Activated CD4-positive, alpha-beta T cell treated with anti-CD3 and anti-CD28 coated beads, Interleukin-2, amount 50 U/mL, for 1 hour (primary cell): ENCODE data around the gene NSG2.
"Not testable (repeated sequence)": the region's sequence is repeated elsewhere in the genome, so short reads cannot be mapped to it uniquely, and the experiment has no call there.

Experiments used
- DNase-seq: peaks from one replicate; pipeline ENCODE4 v3.0.0-alpha.2; 2020

NSG2 gene

DNA sequence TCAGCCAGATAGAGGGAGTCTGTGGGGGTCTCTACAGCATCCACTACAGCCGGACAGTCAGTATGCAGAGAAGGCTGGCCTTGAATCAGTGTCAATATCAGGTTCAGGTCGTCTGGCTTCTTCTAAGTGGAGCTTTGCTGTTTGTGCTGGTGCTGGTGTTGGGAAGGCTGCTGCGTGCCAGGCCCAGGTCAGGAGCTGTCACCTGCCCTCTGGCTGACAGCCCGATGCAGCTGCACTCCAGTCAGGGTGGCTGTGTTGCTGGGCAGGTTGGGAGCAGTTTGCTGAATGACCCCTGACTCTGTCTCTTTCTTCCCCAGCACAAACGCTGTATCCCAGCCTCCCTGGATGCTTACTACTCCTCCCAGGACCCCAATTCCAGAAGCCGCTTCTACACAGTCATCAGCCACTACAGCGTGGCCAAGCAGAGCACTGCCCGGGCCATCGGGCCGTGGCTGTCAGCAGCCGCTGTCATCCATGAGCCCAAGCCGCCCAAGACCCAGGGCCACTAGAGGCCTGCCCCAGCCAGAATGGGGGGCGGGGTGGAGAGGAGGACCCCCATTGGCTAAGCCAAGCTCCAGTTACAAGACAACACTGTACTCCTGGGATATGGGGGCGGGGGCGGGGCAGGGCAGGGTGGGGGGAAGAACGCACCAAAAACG lies 61.6 kb downstream of the NSG2 start:
- no peak for DNase-seq

DNA sequence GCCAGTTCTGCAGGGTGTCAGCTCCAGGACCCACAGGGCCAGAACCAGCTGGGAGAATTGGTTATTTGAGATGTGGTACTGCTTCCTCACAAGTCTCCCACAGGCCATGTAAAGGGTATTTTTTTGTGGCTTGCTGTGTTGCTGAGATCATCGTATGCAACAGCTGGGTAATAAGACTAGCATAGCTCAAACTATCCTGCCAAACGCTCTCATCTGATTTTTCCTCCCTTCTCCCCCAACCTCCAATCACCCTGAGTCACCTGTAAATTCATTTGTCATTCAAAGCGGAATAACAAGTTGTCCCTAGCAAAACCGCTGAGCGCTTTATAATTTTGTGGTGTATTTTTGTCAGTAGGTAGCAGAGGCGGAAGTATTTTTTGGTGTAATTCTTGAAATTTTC lies 63.2 kb downstream of the NSG2 start:
- no peak for DNase-seq

DNA sequence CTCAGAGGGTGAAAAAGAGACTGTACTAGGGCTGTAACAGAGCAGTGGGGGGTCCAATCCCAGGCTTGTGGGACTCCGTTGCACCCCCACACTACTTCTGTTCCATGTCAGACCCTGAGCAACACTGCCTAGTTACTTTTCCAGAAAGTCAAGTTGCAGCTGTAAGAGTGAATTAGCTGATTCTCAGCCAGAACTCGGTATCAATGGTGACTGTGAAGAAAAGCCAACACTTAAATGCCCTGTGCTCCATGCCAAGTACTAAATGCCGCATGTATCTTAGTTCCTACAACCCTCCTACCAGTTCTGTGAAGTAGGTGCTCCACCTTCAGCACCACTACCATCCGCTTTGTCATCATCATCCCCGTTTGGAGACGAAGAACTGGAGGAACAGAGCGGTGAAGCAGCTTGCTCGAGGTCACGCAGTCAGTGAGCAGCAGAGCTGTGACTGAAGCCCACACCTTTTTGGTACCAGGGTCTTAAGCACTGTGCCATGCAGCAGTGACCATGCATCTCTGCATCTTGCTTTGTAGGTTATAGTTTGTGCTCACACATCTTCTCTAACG lies 64.3 kb downstream of the NSG2 start:
- no peak for DNase-seq

GRCh38 chr5:174110310-174110709 lies 64.8 kb downstream of the NSG2 start:
- no peak for DNase-seq

GRCh38 chr5:174111287-174111973 lies 65.9 kb downstream of the NSG2 start:
- DNase-seq: no peak

DNA sequence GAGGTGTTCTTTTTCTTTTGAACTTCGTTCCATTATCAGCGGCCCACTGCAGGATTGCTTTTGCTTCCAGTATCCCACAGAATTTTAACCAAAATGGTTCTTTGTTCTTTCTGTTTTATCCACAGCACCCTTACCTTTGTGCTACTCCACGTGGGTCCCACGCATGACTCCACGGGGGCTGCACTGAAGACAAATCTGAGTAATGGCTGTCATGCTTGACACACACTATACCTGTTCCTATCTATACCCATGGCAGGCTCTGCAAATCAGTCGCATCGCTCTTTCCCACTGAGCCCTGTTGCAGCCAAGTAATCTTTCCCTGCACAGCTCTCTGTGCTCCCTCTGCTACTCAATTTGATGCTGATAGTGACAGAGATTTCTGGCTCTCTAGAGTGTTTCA lies 69.7 kb downstream of the NSG2 start:
- no peak for DNase-seq

GRCh38 chr5:174118823-174119467 lies 73.4 kb downstream of the NSG2 start:
- no peak for DNase-seq

DNA sequence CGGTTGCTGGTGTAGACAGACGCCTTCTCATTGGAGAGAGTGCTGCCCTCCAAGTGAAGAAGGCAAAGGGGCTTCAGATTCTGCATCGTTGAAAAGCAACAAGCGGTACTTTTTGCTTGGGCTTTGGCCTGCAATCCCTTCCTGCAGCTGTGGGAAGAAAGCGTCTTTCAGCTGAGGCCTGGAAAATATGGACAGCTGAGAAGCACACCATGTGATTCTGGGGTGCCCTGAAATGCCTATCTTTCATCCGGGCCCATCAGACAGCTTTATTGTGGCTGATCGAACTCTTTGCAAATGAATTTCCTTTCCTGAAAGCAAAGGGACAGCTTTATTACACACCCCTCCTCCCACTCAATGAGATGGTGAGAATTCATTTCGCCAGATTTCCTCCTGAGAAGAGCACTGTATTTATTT lies 74.0 kb downstream of the NSG2 start:
- no peak for DNase-seq

- no peak for DNase-seq
Measured at GRCh38 chr5:174120401-174121005, 75.0 kb downstream of the NSG2 start.

GRCh38 chr5:174134545-174134944 lies 89.0 kb downstream of the NSG2 start:
- no peak for DNase-seq

DNA sequence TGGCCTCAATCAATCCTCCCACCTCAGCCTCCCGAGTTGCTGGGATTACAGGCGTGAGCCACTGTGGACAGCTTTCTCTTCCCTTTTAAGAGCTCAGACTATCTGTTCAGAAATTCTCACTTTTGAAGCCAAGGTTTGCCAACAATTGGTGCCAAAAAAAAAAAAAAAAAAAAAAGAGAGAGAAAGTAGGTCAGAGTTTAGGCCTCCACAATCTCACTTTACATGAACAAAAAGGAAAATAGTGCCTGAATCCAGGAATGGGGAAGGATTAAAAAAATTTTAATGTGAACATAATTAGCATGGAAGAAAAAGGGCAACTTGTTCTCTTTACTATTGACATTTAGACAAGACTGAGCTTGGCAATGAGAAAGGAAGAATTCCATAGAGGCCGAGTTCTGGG lies 94.1 kb downstream of the NSG2 start:
- no peak for DNase-seq

DNA sequence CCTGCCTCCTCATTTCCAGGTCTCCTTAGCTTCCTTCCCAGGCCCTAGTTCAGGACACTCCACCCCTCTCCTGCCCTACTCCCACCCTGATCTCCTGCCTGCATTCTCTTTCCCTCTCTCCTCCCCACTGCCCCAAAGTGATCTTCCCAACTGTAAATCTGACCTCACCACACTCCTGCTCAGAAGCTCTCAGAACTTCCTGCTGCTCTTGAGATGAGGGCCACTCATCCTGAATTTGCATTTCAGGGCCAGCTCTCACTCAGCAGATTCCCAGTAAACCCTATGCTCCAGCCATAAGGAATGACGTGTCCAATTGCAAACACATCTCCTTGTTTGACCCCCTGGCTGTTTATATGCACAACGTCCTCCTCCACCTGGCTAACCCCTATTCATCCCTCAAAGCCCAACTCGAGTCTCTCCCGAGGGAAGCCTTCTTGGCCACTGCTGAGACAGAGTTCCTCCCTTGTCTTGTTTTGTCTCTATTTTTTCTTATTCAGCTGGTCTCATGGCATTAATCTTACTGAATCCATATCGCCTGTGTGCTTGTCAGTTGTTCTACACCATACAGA lies 95.0 kb downstream of the NSG2 start:
- DNase-seq: no peak

DNA sequence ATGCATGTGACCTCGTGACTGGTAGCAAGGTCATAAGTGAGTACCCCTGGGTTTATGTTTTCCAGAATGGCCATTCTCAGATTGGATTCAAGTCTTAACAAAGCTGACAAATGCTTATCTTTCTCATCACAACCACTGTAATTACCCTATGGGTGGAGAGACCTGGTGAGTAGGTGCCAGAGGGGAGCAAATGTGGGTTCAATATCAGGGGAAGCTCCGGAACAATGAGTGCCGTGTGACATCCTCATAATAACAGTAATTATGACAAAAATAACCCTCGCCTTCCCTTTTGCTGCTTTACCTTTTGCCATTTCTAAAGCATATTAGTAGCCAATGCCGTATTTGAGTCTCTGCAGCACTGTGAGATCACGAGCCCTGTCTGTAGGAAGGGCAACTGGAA lies 95.9 kb downstream of the NSG2 start:
- no peak for DNase-seq

DNA sequence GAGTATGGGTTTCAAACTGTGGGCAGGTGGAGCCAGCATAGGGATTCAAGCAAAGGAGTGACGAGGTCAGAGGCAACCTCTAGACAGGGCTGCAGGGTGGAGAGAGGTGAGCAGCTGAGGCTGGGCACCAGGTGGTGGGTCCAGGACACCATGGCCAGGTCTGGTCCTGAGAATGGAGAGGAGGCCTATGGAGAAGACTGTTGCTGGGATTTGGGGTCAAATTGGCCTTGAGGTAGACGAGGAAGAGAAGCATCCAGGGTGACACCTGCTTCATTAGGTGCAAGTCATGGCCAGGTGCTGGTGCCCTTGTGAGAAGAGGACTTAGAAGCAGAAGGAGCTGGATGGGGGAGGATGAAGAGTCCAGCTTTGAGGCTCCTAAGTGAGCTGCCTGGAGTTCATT lies 99.6 kb downstream of the NSG2 start:
- no peak for DNase-seq

GRCh38 chr5:174145821-174146220 lies 100.3 kb downstream of the NSG2 start:
- no peak for DNase-seq

GRCh38 chr5:174146556-174146955 lies 101.0 kb downstream of the NSG2 start:
- DNase-seq: no peak

DNA sequence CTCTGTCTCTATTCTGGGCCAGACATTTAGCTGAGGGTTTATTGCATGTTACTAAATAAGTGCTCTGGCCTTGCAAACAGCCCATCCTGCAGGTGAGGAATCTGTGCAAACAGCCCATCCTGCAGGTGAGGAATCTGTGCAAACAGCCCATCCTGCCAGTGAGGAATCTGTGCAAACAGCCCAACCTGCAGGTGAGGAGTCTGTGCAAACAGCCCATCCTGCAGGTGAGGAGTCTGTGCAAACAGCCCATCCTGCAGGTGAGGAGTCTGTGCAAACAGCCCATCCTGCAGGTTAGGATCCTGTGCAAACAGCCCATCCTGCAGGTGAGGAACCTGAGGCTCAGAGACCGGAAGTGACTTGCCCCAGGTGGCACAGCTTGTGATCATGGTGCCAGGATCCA lies 101.5 kb downstream of the NSG2 start:
- not testable (repeated sequence) for DNase-seq

DNA sequence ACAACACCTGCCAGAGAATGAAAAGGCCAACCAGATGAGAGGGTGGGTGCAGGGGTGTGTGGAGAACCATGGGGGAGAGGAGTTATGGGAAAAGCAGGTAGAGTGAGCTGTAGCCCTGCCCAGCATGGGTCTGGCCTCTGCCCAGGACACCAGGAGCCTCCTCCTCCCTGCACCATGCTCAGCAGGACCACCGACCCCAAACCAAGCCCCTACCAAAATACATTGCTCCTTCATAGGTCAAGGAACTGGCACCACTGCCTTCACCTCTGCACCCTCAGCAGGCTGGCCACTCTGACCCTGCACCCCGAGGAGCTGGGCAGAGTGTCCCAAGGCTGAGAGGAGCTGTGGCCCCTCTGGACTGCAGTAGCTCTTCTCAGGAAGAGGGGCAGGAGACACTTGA lies 102.0 kb downstream of the NSG2 start:
- DNase-seq: no peak

DNA sequence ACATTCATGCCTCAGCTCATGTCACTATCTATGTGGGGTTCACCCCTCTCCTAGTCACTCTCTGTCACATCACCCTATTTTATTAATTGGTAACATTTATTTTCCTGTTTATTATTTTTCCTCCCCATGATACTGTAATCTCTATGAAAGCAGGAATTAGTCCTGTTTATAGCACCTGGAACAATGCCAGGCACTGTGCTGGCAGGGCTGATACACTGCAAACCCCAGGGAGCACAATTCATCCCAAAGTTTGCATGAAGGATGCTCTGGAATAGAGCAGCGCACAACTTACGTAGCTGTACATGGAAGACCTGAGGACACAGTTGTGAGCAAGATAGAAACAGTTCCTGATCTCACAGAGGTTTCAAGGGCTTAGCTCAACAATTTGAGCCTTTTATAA lies 103.2 kb downstream of the NSG2 start:
- no peak for DNase-seq

DNA sequence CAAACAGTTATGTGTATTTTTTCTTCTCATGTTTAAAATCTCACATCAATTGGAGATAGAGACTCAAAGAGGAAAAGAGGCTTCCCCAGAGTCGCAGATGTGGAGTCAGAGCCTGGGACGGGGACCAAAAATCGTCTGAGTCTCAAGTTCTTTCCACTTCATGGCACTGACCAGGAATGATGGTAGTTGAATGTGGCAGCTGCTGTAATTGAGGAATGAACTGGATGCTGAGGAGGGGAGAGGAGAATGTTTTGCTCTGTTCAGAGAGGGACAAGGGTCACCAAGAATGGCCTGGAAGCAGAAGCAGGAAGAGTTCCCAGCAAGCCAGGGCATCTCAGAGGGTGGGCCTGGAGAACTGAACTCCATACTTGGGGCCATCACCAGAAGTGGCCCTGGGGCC lies 103.9 kb downstream of the NSG2 start:
- DNase-seq: no peak

DNA sequence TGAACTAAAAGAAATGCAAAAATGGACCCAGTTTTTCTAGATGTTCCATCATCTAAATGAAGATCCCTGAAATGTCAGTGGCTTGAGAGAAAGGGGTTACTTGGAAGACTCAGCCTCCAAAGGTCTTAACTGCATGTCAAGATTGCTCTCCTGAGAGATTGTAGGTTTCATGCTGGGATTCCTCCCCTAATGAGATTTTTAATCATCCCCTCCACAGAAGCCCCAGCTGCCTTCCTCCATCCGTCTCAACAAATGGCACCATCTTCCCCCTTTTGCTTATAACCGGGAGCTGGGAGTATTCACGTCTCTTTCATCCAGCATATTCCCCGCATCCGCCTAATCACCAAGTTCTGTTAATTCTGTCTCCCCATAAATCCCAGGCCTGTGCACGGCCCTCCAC lies 104.5 kb downstream of the NSG2 start:
- DNase-seq: no peak

GRCh38 chr5:174151599-174152181 lies 106.2 kb downstream of the NSG2 start:
- no peak for DNase-seq

DNA sequence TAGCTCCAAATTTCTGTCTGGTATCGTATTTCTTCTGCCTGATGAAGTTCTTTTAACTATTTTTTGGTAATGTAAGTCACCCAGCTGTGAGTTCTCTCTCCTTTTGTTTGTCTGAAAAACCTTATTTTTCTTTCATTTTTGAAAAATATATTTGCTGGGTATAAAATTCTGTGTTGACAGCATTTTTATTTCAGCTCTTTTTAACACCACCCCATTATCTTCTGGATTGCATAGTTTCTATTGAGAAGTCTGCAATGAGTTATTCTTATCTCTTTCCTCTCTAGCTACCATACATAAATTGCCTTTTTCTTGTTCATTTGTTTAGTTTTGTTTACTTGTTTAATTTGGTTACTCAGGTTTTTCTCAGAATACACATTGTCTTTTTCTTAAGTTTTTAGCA lies 109.1 kb downstream of the NSG2 start:
- no peak for DNase-seq
